ENCODE data around the gene RREB1.

DNA sequence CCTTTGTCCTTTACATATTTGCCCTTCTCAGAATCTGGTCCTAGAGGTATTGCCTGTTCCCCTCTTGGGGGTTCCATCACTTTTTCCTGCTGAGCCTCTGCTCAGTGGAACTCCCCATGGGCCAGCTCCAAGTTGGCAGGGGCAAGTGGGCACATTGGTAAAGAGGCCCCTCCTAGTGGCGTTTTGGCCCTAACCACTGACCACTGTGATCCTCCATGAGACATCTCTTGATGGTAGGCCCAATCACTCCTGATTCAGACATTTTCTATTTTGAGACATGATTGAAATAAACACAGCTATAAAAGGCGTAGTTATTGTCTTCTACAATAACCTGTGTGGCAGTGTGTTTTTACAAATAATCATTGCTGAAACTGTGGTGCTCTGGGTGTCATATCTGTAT, 83.0 kb downstream of the RREB1 start:
- TF ChIP-seq, protein P1, sequence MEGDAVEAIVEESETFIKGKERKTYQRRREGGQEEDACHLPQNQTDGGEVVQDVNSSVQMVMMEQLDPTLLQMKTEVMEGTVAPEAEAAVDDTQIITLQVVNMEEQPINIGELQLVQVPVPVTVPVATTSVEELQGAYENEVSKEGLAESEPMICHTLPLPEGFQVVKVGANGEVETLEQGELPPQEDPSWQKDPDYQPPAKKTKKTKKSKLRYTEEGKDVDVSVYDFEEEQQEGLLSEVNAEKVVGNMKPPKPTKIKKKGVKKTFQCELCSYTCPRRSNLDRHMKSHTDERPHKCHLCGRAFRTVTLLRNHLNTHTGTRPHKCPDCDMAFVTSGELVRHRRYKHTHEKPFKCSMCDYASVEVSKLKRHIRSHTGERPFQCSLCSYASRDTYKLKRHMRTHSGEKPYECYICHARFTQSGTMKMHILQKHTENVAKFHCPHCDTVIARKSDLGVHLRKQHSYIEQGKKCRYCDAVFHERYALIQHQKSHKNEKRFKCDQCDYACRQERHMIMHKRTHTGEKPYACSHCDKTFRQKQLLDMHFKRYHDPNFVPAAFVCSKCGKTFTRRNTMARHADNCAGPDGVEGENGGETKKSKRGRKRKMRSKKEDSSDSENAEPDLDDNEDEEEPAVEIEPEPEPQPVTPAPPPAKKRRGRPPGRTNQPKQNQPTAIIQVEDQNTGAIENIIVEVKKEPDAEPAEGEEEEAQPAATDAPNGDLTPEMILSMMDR (IDR thresholded peaks at IDR 0.05), result no peak
- TF ChIP-seq RAD21 (conservative IDR thresholded peaks at IDR 0.05 in 1 of 2, IDR thresholded peaks at IDR 0.05 in 1 of 2), result no peak
- no peak for TF ChIP-seq POLR2A (IDR thresholded peaks at IDR 0.05; ENCODE audit: low read length)
- no peak for TF ChIP-seq CHD2 (IDR thresholded peaks at IDR 0.05; ENCODE audit: low read length, partially characterized antibody)
- no peak for TF ChIP-seq RNF2 (IDR thresholded peaks at IDR 0.05; ENCODE audit: borderline replicate concordance, low read depth)
